Measurements from ENCODE around the gene MOB3A.
A peak's percentile ranks its signal among the peaks of the same experiment; 100 is the strongest.

Gene MOB3A

GRCh38 chr19:2059422-2060201, 36.5 kb downstream of the MOB3A start:
- H3K4me3 ChIP-seq (ENCODE audit: low read depth, low read length), result no peak overlapping the region
- DNase-seq (ENCODE audit: low read depth, low spot score), result peak; percentile 79
- TF ChIP-seq CTCF (IDR thresholded peaks at IDR 0.05; ENCODE audit: low read depth, low read length), result no peak
- in situ Hi-C loops (cut with HindIII; ENCODE audit: low sequenced_read_pairs), result no loop called here

DNA sequence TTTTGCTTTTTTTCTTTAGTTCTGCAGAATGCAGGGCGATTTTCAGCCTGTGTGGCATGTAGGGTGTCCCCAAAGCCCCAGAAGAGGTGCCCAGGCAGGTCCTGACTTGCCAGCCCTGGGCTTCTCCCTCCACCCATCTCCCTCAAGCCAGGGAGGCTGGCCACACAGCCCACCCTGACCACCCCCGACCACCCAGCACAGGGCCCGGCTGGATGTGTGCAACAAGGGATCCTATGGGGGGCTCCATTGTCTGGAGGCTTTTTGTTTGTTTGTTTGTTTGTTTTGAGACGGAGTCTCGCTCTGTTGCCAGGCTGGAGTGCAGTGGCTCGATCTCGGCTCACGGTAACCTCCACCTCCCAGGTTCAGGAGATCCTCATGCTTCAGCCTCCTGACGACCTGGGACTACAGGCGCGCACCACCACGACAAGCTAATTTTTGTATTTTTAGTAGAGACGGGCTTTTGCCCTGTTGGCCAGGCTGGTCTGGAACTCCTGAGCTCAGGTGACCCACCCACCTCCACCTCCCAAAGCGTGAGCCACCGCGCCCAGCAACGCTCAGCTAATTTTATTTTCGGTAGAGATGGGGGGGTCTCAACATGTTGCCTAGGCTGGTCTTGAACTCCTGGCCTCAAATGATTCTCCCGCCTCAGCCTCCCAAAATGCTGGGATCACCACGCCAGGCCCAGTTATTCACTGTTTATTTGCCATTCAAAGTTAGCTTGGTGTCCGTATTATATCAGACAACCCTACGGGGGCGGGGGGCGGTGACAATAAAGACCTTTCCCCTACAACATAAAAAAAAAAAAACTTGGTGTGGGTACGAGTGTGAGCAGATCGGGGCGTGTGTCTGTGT, 37.3 kb downstream of the MOB3A start:
- in situ Hi-C loops (cut with HindIII; ENCODE audit: low sequenced_read_pairs), result no loop called here
- DNase-seq (ENCODE audit: low read depth, low spot score), result no peak
- no peak overlapping the region for H3K4me3 ChIP-seq (ENCODE audit: low read depth, low read length)
- TF ChIP-seq CTCF (IDR thresholded peaks at IDR 0.05; ENCODE audit: low read depth, low read length), result no peak

DNA sequence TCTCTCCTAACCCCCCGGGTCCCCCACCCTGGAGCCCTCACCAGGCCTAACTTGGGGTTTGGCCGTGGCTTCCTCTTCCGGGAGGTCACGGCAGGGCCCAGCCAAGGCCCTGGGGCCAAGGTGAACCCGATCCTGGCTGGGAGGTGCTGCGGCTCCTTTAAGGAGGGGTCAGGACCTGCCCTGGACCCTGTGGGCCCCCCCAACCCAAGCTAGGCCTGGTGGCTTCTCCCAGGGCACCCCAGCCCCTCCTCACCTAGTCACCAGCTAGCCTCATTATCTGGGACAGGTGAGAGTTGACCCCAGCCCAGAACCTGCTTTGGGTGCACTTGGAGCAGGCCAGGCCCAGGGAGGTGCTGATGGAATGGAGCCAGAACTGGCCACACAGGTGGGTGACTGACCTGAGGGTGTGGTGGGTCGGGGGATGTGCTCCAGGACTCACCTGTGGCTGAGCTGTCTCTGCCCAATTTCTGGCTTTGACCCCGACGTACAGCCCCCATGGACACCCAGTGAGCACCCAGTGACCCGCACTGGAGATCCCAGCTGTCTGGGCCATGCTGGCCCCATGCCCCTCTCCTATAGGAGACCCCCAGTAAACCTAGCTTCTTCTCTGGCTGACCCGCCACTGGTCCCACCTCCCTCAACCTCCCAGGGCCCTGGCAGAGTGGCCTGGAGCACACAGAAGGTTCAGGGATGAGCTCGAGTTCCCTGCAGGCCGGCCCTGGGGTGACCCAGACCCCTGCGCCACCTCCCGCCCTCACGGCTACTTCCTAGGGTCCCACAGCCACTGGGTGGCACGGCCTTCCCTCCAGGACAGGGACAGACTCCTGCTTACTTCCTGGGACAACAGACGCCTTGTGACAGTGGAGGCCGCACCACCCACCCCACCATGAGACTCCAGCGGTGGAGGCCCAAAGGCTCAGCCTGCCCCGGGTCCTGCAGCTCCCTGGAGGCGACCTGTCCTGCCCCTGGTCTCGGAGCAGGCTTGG, 38.3 kb downstream of the MOB3A start:
- H3K4me3 ChIP-seq (ENCODE audit: low read depth, low read length), result no peak overlapping the region
- DNase-seq (ENCODE audit: low read depth, low spot score), result no peak
- in situ Hi-C loops (cut with HindIII; ENCODE audit: low sequenced_read_pairs), result no loop called here
- no peak for TF ChIP-seq CTCF (IDR thresholded peaks at IDR 0.05; ENCODE audit: low read depth, low read length)

- no peak for DNase-seq (ENCODE audit: low read depth, low spot score)
- in situ Hi-C loops (cut with HindIII; ENCODE audit: low sequenced_read_pairs), result no loop called here
- no peak overlapping the region for H3K4me3 ChIP-seq (ENCODE audit: low read depth, low read length)
- TF ChIP-seq CTCF (IDR thresholded peaks at IDR 0.05; ENCODE audit: low read depth, low read length), result no peak
Measured at GRCh38 chr19:2056837-2057192, 39.3 kb downstream of the MOB3A start.

DNA sequence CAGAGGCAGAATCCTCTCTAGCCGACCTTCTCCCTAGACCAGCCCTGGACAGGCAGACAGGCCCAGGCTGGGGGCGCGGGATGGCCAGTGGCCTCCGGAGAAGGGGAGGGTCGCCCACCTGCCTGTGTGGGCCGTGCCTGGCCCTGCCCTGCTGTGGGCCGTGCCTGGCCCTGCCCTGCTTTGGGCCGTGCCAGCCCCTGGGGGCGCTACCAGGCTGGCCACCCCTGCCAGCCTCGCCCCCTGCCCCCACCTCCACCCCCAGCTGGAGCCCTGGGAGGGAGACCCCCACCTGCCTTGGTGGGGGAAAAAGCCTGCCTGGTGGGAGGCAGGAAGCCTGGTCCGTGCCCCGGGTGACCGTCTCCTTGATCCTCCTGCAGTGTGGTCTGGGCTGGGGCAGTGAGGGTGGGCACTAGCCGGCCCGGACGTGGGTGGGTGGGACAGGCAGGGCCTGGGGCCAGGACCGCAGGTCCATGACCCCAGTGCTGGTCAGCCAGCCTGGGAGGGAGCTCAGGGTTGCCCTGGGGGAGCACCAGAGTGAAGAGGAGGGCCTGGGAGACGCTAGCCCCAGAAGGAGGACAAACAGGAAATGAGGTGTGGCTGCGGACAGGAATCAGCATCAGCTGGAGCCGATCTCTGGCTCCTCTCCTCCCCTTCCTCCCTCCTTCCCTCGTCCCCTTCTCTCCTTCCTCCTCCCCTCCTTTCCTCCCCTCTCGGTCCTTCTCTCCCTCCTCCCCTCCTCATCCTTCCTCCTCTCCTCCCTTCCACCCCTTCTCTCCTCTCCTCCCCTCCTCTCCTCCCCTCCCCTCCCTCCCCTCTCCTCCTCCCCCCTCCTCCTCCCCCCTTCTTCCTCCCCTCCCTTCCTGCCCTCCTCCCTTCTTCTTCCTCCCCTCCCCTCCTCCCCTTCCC, 39.9 kb downstream of the MOB3A start:
- DNase-seq (ENCODE audit: low read depth, low spot score), result peak; percentile 67
- no peak for TF ChIP-seq CTCF (IDR thresholded peaks at IDR 0.05; ENCODE audit: low read depth, low read length)
- no peak overlapping the region for H3K4me3 ChIP-seq (ENCODE audit: low read depth, low read length)
- in situ Hi-C loops (cut with HindIII; ENCODE audit: low sequenced_read_pairs), result no loop called here
